SIG-M5 treated with dmso at 0.1 percent for 504 hours (cell line): Measurements from ENCODE around the gene EMILIN2.
"Not testable (repeated sequence)": the region's sequence is repeated elsewhere in the genome, so short reads cannot be mapped to it uniquely, and the experiment has no call there.

ENCODE experiments used
- DNase-seq: peaks from one replicate; lab custom pipeline; 2025; ENCODE audit not compliant: unreplicated experiment; lab: John Stamatoyannopoulos, UW

The EMILIN2 gene

GRCh38 chr18:2843146-2843545, 3.7 kb upstream of the EMILIN2 start:
- DNase-seq: no peak

- no peak for DNase-seq
Measured at GRCh38 chr18:2845172-2845571, 1.6 kb upstream of the EMILIN2 start.

DNA sequence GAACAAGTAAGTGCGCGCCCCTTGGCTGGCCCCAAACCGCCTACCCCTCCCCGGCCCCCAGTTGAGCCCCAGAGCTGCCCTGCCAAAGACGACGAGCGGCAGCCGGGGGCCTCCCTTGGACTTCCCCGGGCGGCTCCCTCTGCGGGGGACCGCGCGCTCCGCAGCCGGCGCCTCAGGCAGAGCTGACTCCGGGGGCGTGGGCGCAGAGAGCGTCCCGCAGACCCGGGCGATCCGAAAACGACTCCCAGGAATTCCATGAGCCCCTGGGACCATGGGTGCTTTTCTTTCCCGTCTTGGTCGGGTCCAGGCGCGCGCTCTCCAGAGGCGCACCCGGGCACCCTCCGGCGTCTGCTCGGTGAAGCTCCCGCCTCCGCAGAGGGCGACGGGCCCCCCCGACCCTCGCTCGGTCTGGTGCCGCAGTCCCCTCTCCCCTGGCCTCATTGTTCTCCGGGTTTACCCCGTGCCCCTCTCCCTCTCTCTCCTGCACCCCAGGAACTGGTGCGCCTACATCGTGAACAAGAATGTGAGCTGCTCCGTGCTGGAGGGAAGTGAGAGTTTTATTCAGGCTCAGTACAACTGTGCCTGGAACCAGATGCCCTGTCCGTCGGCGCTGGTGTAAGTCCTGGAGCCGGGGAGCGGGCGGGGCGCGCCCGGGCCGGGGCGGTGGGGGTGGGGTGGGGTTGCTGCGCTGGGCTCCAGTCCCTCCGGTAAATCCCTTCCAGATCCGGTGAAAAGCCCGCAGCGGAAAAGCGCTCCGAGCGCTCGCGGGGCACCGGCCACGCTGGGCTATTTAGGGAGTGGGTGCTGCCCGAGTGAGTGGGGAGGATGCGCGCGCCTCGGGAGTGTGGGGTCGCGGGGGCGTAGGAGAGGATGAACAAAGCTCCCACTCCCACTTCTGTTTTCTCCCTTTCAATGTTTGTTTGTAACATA, 776 bp downstream of the EMILIN2 start:
- no peak for DNase-seq

GRCh38 chr18:2848247-2849246, 1.7 kb downstream of the EMILIN2 start:
- DNase-seq: no peak

- DNase-seq: no peak
Measured at GRCh38 chr18:2850816-2851215, 4.0 kb downstream of the EMILIN2 start.

DNA sequence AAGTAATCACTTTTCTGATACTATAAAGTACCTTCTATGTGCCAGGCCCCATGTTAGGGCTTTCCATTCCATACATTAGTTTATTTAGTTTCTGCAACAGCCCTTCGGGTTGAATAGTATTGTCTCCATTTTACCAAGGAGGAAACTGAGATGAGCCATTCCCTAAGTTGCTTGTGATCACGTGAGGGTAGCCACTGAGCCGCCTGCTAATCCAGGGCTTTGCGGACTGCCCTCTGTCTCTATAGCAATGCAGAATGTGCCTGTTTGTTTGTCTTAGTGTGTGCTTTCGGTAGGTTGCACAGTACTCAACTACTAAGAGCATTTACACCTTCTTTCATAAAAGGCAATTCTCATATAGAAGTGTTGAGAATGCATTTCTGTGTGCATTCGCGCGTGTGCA, 5.0 kb downstream of the EMILIN2 start:
- DNase-seq: no peak

- not testable (repeated sequence) for DNase-seq
Measured at GRCh38 chr18:2852460-2852859, 5.7 kb downstream of the EMILIN2 start.

GRCh38 chr18:2853173-2853925, 6.5 kb downstream of the EMILIN2 start:
- no peak for DNase-seq

DNA sequence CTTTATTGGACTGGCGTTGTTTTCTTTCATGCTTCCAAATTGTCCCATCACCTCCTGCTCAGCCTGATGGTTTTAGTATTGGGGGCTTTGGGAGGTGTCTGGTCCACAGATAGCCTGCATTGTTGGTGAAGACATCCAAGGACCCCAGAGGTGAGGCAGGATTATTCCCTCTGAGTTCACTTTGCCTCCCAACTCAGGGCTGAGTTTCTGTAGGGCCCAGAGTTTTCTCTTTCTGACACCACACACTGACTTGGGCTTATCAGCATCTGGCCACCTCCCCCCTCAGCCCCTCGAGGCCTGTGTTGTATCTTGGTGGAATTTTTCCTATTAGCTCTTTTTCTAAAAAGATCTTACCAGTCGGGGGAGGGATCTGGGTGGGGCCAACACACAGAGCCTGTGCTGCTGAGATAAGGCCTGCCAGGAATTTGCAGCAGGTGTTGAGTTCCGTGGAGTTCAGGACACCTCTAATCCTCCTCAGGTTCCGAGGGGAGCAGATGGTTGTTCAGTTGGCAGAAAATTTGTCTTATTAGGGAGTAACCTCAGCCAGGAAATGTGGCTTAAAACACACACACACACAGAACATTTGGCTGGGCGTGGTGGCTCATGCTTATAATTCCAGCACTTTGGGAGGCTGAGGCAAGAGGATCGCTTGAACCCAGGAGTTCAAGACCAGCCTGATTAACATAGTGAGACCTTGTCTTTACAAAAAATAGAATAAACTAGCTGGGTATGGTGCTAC, 7.3 kb downstream of the EMILIN2 start:
- no peak for DNase-seq

DNA sequence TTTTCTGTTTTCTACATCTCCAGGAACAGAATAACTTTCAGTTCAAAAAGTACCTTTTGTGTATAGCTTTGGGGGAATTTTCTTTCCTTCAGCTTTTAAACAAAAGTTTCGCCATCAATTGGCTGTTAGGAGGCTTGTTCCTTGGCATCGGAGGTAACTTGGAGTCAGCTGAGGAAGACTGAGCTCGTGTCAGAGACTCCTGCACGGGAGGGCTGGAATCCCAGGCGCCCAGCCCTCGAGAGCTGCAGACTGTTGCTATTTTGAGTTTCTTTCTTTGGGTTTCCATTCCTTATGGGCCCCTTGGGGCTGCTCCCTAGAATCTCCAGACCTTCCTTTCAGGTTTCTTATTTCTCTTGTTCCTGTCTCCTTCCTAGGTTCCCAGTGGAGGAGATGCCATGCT, 8.1 kb downstream of the EMILIN2 start:
- no peak for DNase-seq

- DNase-seq: no peak
Measured at GRCh38 chr18:2855560-2856350, 8.9 kb downstream of the EMILIN2 start.

GRCh38 chr18:2856547-2857170, 9.9 kb downstream of the EMILIN2 start:
- no peak for DNase-seq

DNA sequence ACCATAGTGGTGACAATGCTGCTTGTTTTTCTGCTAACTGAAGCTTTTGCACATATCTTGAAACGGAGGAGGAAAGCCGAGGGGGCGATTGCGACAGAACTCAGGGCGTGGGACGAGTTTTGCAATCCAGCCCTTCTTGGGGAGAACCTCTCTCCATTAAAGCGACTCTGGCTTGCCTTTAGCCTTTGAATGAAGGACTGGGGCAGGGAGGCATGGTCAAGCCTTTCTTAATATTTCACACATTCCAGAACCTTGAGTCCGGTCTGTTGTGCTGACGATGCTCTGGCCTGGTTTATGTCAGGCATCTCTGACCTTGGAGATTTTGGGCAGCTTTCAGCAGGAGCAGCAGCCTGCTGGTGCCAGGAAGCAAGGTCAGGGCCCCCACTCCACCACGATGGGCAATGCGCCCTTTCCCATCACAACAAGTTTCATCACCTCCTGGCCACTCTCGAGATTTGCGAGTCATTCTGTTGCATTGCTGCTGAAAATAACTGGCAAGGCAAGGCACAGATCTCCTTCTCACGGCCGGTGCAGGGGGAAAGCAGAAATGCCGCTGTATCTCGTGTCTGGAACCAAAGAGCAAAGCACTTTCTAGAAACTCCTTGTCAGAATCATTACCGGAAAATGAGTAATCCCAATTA, 10.8 kb downstream of the EMILIN2 start:
- DNase-seq: no peak

DNA sequence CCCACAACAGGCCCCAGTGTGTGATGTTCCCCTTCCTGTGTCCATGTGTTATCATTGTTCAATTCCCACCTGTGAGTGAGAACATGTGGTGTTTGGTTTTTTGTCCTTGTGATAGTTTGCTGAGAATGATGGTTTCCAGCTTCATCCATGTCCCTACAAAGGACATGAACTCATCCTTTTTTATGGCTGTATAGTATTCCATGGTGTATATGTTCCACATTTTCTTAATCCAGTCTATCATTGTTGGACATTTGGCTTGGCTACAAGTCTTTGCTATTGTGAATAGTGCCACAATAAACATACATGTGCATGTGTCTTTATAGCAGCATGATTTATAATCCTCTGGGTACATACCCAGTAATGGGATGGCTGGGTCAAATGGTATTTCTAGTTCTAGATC, 13.6 kb downstream of the EMILIN2 start:
- DNase-seq: not testable (repeated sequence)

GRCh38 chr18:2863997-2864396, 17.2 kb downstream of the EMILIN2 start:
- not testable (repeated sequence) for DNase-seq

- not testable (repeated sequence) for DNase-seq
Measured at GRCh38 chr18:2866465-2866864, 19.7 kb downstream of the EMILIN2 start.

DNA sequence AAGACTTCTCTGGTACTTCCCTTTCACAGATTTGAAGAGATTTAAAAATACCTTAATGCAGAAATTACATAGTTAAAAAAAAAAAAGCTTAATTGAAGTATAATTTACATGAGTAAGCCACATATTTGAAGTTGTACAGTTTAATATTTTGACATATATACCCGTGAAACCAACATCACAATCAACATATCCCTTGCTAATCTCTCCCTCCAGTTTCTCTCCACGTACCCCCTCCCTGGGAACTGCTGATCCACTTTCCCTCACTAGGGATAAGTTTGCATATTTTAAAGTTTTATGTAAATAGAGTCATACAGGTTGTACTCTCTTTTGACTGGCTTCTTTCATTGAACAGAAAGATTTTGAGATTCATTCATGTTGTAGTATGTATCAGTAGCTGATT, 22.4 kb downstream of the EMILIN2 start:
- no peak for DNase-seq

- DNase-seq: no peak
Measured at GRCh38 chr18:2871111-2871720, 24.4 kb downstream of the EMILIN2 start.
